Vagina (tissue), 2 donors: ENCODE data around the gene P3R3URF.

ENCODE experiments used
- POLR2A ChIP-seq, 2 donors: fragments of 450-650 bp; IDR thresholded peaks; one replicate each; pipeline ENCODE4 v1.6.1; 2017; ENCODE audit warnings: antibody characterized with exemption in 2 of 2, mild to moderate bottlenecking in 2 of 2, moderate library complexity in 2 of 2
- POLR2AphosphoS5 ChIP-seq, 2 donors: sonication (generic); formaldehyde crosslinking; IDR thresholded peaks; one replicate each; pipeline ENCODE4 v1.9.0; 2017; ENCODE audit warnings: antibody characterized with exemption in 2 of 2, mild to moderate bottlenecking in 2 of 2, low read depth in 1 of 2; ENCODE audit not compliant: insufficient read depth in 1 of 2
- TF ChIP-seq, protein P1 (sequence below), 3 experiments: fragments of 450-650 bp in 2 of 3; fragments of 200-600 bp in 1 of 3; sonication (generic) in 1 of 3; IDR thresholded peaks; one replicate each; pipeline ENCODE4 v1.5.1; 2017 to 2019; ENCODE audit warnings: antibody characterized with exemption in 3 of 3, mild to moderate bottlenecking in 2 of 3, moderate library complexity in 2 of 3

DNA sequence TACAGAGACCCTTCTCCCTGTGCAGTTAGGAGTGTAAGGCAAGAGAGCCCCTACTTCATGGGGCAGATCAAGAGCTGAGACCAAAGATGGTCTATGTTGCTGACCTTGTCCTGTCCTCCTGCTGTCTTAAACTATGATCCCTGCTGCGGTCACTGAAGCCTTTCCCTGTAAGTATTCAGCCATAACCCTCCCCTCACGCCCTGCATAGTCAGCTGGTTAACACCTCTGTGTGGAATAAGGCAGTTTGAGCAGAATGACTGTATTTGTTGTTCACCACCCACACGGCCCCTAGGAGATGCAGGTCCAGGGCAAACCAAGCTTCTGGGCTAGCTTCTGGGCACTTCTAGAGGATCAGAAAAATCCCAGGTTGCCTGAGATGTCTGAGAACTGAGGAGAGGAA lies 1.0 kb downstream of the P3R3URF start:
- TF ChIP-seq, protein P1, sequence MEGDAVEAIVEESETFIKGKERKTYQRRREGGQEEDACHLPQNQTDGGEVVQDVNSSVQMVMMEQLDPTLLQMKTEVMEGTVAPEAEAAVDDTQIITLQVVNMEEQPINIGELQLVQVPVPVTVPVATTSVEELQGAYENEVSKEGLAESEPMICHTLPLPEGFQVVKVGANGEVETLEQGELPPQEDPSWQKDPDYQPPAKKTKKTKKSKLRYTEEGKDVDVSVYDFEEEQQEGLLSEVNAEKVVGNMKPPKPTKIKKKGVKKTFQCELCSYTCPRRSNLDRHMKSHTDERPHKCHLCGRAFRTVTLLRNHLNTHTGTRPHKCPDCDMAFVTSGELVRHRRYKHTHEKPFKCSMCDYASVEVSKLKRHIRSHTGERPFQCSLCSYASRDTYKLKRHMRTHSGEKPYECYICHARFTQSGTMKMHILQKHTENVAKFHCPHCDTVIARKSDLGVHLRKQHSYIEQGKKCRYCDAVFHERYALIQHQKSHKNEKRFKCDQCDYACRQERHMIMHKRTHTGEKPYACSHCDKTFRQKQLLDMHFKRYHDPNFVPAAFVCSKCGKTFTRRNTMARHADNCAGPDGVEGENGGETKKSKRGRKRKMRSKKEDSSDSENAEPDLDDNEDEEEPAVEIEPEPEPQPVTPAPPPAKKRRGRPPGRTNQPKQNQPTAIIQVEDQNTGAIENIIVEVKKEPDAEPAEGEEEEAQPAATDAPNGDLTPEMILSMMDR (IDR thresholded peaks at IDR 0.05): no peak
- TF ChIP-seq POLR2A (IDR thresholded peaks at IDR 0.05): no peak
- no peak for TF ChIP-seq POLR2AphosphoS5 (IDR thresholded peaks at IDR 0.05; ENCODE audit: insufficient read depth in 1 of 2, low read depth in 1 of 2)
